HG02870 (cell line): ENCODE data around the gene RIPK3.
"Not testable (repeated sequence)": the region's sequence is repeated elsewhere in the genome, so short reads cannot be mapped to it uniquely, and the experiment has no call there.

ENCODE experiments used
- ATAC-seq: cut with Tn5 transposase; IDR thresholded peaks from one replicate; pipeline ENCODE4 v1.9.1; 2021; ENCODE audit warnings: mild to moderate bottlenecking, moderate library complexity; ENCODE audit not compliant: unreplicated experiment

RIPK3 gene

DNA sequence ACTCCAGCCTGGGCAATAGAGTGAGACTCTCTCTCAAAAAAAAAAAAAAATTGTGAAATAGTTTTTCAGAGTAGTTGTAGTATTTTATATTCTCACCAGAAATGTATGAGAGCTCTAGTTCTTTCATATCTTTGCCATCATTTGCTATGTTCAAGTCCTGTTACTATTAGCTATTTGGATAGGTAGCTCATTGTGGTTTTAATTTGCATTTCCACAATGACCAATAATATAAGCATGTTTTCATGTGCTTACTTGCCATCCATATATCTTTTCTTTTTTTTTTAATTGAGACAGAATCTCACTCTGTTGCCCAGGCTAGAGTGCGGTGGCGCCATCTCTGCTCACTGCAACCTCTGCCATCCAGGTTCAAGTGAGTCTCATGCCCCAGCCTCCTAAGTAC is 8.4 kb upstream of the RIPK3 start:
- no peak for ATAC-seq

DNA sequence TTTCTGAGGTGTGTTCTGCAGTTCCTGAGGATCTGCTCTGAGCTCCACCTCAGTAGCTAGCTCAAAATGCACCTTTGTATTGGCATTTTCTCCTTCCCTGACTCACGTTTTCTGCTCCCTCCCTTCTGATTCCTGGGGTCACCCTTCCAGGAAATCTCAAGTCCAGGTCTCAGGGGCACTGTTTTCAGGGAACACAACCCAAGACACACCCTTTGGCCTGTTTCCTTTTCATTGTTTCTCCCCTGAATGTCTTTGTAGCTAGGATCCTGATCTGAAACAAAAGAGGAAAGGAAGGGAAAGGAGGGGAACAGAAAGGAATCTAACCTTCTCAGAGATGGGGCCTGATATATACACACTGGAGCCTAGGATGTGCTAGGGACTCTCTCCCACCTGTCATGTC is 7.3 kb upstream of the RIPK3 start:
- no peak for ATAC-seq

DNA sequence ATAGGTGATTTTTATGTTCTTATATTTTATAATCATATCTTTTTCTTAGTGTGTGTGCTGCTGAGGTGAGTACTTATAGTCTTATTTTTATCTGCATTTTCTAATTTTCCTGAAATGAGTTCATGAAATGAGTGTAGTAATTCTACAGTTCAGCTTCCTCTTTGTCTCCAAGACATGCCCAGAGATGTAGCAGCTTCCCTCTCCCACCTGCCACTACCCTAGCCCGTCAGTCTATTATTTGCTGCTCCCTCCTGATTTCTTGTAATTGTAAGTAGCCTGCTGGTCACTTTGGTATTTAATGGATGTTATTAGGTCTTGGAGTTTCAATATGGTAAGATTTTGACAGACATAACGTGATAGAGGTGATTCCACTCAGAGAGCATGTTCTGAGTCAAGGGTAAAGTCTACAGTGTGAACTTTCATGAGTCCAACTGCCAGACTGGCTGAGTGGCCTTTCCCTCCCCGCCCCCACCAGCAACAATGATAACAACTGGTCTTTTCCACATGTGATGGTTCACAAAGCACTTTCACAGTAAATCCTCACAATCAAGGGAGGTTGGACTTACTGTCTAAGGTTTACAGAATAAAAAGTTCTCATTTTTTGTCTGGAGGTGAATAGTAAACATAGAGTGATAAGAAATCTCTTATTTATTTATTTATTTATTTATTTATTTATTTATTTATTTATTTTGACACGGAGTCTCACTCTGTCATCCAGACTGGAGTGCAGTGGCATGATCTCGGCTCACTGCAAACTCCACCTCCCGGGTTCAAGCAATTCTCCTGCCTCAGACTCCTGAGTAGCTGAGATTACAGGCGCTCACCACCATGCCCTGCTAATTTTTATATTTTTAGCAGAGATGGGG is 4.2 kb upstream of the RIPK3 start:
- ATAC-seq: no peak

DNA sequence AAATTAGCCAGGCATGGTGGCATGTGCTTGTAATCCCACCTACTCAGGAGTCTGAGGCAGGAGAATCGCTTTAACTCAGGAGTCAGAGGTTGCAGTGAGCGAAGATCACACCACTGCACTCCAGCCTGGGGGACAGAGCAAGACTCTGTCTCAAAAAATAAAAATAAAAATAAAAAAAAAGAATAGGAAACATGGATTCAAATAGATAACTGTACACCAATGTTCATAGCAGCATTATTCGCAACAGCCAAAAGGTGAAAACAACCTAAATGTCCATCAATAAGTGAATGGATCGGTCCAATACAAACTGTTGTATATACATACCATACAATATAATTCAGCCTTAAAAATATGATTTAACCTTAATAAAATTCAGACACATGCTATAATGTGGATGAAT is 3.1 kb upstream of the RIPK3 start:
- no peak for ATAC-seq

DNA sequence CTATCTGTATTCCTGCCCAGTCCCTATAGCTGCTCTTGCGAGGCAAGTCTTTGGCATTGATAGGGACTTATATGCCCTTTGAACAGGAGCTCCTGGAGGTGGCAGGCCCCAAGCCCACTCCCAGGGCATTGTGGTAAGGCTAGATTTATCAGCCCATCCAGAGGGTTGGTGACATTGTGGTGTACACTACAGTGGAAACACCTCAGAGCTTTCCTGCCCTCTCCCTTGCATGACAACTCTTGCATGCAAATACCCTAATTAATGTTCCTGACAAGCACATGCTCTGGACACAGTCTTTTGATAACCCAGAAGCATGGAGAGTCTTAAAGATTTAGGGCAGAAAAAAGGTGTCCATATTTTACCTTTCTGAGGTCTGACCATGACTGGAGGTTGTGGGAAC is 815 bp upstream of the RIPK3 start:
- no peak for ATAC-seq

DNA sequence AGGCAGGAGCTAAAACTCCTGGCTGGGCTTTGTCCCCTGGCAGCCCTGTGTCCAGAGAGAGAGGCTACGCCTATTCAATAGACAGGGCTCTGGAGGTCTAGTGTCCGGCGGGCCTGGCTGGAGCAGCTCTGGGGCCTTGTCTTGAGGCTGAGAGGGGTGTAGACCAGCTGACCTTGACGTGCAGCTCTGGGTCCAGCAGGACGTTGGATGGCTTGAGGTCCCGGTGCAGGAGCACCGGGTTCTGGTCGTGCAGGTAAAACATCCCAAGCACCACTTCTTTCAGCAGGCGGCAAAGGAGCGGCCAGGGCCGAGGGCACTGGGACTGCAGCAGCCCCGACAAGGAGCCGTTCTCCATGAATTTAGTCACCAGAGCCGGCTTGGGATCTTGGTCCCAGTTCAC is 948 bp downstream of the RIPK3 start:
- no peak for ATAC-seq

DNA sequence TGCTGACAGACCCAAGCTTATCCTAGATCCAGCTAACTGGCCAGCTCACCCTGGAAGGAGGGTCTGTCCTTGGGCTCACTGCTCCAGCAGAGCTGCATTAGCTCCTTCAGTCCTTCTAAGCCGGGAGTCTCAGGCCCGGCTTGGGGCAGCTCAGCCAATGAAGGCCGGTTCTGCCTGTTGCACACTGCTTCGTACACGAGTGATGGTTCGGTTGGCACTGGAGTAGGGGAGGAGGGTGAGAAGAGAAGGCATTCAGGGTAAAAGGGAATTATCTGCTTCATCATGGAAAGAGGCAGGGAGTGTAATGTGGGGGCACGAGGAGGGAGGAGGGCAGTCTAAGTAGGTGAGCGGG is 2.0 kb downstream of the RIPK3 start:
- no peak for ATAC-seq

DNA sequence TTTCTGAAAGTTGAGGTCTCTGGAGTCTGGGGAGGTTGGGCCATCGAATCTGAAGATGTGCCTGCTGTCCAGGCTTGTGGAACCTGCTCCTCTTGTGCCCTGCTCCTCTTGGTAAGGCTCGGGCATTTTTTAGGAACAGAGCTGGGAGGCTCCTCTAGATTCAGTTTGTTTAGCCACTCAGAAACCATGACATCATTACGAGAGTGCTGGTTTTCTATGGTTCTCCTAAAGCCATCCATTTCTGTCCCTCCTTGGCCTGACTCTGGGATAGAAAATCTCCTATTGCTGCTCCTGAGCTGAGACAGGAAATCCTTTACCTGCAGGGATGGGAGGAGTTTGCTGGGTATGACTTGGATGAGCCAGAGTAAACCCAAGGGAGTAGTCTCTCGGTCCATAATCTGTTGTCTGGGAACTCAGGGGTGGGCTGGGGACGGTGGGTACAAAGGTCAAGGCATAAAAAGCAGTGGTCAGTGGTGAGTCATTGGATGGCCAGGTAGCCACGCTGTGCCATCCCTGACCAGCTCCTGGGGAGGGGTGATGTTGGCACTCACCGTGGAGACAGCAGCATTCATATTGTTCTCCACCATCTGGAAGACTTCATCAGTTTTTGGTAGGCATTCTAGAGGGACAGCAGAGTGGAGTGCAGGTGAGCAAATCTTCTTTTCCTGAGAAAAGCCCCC is 2.5 kb downstream of the RIPK3 start:
- ATAC-seq: no peak

DNA sequence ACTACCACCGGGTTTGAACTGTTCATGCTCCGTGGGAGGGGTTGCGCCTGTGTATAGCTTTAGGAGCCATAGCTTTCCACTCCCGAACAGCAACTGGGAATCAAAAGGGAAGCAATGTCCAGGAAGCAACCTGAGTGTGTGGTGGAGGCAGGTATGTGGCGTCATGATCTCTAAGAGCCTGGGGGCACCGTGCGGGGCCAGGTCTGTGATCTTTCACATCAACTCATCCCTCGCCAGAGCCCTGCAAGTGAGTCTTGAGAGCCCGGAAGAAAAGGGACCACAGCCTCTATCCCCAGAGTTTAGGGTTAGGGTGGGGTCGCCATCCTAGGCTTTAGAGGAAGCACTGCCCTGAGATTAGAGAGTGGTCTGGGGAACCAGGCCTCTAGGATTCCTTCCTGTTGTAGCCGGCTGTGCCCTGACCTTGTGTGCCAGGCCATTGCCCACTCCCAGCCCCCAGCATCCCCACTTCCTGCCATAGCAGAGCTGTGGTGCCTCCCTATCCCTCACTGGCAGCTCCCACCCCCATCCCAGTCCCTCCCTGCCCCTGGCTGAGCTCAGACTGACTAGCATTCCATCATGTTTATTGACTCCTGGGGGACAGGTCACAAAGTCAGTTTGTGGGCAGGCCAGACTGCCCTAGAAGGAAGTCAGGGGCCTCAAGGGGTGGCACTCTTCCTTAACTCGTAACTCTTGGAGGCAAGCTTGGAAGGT is 4.2 kb downstream of the RIPK3 start:
- ATAC-seq: no peak

DNA sequence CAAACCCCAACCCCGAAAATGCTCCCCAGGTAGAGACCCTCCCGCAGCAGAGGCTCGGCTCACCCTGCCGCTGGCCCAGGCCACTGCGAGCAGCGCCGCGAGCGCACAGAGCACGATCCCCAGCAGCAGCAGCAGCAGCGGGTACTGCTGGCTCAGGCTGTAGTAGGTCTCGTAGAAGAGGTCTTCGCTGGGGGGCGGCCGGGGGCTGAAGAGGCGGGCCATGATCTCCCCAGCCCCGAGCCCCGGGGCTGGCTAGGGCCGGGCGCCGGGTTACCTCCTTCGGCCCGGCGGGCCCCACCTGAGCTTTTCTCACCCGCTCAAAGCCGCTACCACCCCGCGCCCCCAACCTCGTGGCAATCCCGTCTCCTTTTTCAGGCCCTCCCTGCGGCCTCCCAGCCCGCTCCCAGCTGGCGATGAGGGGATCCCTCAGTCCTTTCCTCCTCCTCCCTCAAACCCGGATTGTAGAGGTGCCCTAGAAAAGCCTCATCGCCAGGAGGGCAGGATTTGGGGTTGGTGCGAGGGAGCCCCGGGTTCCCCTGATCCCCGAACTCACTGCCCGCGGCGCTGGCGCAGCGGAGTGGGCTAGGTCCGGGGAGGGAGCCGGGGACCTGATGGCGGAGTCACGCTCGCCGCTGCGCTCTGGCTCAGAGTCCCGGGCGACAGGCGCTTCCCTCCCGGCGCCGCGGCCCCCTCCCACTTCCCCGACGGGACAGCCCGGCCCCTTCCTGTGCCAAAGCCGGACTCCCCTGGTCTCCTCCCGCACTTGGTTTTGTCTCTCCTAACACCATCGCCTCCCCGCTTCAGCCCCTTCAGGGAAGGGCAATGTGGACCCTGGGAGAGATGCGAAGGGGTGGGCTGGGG is 5.1 kb downstream of the RIPK3 start, which contains the start of gene ADCY4:
Gene ADCY4 (minus strand): TSS at position 641 of the 861 bp plus-strand sequence. CDS start 419 bp downstream, at position 222.
- no peak for ATAC-seq

DNA sequence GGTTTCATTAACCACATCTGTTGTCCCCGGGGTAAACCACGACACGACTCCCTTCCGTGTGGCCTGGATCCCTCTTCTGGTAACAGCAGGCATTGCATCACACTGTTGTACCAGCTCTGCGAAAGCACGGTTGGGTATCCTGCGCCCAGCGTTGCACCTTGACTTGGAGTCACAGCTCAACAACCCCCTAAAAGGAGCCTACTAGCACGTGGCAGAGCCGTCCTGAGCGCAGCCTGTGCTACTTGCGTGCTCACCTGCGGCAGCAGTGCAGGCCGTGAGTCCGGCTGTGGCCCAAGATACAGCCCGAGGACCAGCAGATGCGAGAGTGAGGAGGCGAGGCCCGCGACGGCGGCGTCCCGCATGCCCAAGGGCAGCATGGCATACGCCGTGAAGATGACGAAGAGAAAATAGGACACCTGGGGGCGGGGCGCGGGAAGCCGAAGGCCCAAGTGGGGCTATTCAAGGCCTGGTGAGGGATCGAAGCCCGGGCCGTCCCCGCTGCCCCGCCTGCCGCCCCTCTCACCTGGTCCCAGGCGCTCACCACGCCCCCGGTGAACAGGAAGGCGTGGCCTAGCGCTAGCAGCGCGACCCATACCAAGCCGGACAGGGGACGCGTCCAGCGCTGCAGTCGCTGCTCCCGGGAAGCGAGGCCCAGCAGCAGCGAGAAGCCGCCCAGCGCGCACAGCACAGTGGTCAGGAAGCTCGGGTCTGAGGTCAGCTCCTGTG is 7.4 kb downstream of the RIPK3 start:
- peak; percentile 76 for ATAC-seq

DNA sequence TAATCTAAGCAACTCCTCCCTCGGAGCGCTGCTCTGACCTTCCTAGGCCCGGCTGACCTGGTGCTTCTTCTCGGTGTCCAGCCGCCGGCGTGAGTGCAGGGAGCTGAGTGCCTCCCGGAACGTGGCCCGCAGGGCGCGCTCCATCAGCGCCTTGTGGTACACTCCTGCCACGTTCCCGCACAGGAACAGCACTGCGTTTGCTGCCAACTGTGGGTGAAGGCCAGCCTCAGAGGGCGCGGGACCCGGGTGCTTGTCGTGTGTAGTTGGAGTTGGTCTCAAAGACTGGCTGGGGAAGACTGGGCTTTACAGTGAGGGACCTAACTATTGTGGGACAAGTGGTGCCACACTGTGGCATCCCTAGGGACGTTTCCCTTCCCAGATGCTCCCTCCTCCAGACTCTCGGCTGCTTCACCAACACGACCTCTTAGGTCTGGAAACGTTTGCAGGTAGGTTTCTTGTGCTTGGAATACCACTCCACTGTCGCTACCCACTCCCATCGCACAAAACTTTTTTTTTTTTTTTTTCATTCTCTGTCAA is 8.0 kb downstream of the RIPK3 start:
- no peak for ATAC-seq

DNA sequence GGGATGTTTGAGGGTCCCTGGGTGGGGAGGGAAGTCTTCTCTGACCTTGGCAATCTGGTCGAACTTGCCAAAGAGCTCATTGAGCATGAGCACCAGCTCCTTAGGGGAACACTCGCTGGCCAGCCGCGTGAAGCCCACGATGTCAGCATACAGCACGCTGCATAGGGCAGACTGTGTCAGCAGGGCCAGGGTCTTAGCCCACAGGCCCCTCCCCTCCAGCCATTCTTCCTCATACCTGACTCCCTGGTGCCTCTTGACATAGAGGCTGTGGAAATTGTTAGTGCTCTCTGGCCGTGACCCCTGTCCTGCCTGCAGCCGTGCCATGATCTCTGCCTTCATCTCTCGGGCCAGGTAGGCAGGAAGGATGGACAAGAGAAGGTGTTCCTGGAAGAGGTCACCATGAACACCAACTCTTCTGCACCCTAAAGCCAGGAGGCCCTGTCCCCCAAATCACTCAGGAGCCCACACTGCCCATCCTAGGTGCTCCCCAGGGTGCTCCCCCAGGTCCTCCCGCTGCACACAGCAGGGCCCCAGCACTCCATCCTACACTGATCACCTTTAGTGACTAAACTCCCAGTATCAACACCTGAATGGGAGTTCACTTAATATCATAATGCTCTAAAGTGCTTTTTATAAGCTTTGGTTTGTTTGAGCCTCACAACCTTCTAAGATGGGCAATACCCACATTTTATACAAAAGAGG is 8.7 kb downstream of the RIPK3 start:
- ATAC-seq: no peak

DNA sequence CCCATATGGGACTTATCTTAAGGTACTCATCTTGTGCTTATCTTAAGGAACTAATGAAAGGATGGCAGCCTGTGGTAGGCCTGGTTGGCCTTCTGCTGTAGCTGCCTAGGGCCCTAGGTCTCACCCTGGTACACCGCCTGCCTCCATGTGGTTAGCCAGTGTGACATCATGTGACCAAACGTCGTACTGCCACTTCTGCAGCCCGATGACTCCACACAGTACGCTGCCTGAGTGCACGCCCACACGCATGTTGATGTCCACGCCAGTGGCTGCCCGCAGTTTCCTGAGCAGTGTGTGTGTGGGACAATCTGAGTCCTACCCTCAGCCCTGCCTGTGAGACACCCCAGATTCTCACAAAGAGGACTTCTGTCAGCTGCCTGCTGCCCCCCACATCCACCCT is 10.1 kb downstream of the RIPK3 start:
- ATAC-seq: no peak

DNA sequence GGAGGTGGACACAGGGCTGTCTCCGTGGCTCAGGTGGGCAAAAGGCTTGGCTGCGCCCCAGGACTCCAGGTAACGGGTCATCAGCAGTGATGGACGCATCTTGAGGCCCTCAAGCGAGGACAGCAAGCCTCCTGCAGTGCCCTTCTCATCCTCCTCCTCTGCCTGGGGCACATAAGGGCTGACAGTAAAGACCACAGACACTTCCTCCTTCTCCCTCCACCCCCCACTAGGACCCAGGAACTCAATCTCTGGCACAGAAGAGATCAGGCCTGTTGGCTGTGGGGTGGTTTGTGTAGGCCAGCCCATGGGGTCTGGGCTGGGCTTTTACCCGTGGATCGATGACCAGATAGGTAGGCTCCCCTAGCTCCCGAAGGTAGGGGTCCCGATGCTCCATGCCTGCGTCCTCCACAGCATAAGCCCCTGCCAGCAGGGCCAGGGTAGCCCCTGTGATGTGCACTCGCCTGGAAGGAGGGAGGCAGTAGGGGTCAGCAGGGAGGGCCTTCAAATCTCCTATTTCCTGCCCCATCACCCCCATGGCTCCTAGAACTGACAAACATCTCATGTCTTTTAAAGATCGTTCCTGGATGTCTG is 10.6 kb downstream of the RIPK3 start:
- no peak for ATAC-seq

DNA sequence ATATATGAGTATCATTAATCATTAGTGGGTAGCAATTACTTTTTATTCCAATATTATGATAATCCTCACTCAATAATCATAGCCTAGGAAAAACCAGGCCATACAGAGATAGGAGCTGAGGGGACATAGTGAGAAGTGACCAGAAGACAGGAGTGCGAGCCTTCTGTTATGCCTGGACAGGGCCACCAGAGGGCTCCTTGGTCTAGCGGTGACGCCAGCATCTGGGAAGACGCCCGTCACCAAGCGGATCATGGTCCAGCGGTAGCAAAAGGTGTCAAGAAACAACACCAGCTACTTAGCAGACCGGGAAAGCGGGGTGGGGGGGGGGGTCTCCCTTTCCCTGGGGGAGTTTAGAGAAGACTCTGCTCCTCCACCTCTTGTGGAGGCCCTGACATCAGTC is 11.9 kb downstream of the RIPK3 start:
- ATAC-seq: not testable (repeated sequence)

DNA sequence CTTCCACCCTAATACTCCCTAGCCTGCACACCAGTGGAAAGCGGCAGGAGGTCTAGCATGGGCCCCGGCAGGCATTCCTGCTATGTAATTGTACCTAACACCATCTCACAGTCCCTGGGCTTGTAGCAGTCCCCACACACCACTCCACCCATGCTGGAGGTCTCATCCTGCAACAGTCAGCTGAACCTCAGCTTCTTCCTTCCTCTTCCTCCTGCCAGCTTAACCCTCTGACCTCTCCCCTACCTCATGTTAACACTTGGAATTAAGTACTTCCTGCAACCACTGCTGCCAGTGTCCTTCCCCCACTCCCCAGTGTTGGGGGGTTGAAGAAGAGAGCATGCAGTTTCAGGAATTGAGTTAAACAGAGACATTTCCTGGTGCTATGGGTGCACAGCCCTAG is 12.5 kb downstream of the RIPK3 start:
- ATAC-seq: no peak

DNA sequence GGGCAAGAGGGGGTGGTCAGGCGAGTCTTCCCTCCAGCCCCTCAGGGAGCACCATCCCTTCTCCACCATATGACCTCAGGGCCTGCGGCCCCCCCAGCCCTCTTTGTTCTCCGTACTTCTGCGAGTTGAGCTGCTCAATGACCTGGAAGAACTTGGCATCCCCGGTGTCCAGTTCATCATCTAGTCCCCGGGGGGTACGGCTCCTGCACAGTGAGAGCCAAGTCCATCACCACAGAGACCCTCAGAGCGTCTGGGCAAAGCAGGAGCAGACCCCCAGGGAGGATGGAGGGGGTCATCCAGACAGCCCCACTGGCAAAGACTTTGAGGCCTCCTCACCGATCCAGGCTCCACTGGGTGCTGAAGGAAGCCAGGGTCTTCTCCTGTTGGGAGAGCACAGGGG is 13.8 kb downstream of the RIPK3 start:
- no peak for ATAC-seq

DNA sequence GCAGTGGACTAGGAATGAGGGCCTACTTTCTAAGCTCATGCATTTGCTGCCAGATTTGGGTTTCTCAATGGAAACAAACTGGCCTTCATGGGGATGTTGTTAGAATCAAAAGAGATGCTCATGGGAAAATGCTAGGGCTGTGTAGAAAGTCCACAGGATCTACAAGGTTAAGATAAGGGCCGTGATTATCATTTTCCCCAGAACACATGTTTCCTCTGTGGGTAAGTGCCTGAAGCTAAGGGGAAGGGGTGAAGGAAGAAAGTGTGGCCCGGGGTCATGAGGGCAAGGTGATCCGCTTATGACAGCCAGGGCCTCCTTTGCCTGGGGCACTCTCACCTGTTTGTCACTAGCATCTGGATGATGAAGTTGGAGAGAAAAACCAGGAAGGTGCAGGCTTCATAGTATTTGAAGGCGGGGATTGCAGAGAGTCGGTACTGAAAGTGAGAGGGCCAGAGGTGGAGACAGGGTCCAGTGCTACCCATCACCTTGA is 14.7 kb downstream of the RIPK3 start:
- no peak for ATAC-seq
